KOPT-K1 (cell line): ENCODE data around the gene MC2R.
"Not testable (repeated sequence)": the region's sequence is repeated elsewhere in the genome, so short reads cannot be mapped to it uniquely, and the experiment has no call there.

Source experiments
- H3K27ac ChIP-seq: fragments of 200-600 bp; sonication (generic); 2 replicates; pipeline ENCODE4 v1.5.1; 2016; ENCODE audit warnings: antibody characterized with exemption, mild to moderate bottlenecking, low read depth, low read length; ENCODE audit not compliant: poor library complexity, severe bottlenecking
- H3K36me3 ChIP-seq: fragments of 200-600 bp; sonication (generic); 2 replicates; pipeline ENCODE4 v1.5.1; 2017; ENCODE audit warnings: antibody characterized with exemption, mild to moderate bottlenecking, low read length, moderate library complexity; ENCODE audit not compliant: insufficient read depth
- H3K9me3 ChIP-seq: fragments of 200-600 bp; sonication (generic); 2 replicates; pipeline ENCODE4 v1.5.1; 2017; ENCODE audit warnings: antibody characterized with exemption, low read length, mild to moderate bottlenecking; ENCODE audit not compliant: insufficient read depth, poor library complexity, severe bottlenecking

Gene MC2R

GRCh38 chr18:13877157-13877556 is 38.2 kb downstream of the MC2R start:
- Histone ChIP-seq H3K27ac (no peak overlapping the region), H3K36me3 (no peaks in the 10 kb centered on the region), H3K9me3 (no peaks in the 10 kb centered on the region)

- no peak overlapping the region for H3K27ac ChIP-seq
- H3K9me3 ChIP-seq = no peaks in the 10 kb centered on the region
- no peaks in the 10 kb centered on the region for H3K36me3 ChIP-seq
Observed at GRCh38 chr18:13874558-13874957, 40.8 kb downstream of the MC2R start.

GRCh38 chr18:13872932-13873331 is 42.4 kb downstream of the MC2R start:
- H3K36me3 ChIP-seq = no peaks in the 10 kb centered on the region
- no peaks in the 10 kb centered on the region for H3K9me3 ChIP-seq
- H3K27ac ChIP-seq = no peak overlapping the region

GRCh38 chr18:13872373-13872772 is 43.0 kb downstream of the MC2R start:
- H3K27ac ChIP-seq = no peak overlapping the region
- no peaks in the 10 kb centered on the region for H3K36me3 ChIP-seq
- no peaks in the 10 kb centered on the region for H3K9me3 ChIP-seq

- Histone ChIP-seq H3K9me3 (no peaks in the 10 kb centered on the region), H3K36me3 (no peaks in the 10 kb centered on the region), H3K27ac (no peak overlapping the region)
Observed at GRCh38 chr18:13871701-13872100, 43.6 kb downstream of the MC2R start.

- Histone ChIP-seq H3K36me3 (no peaks in the 10 kb centered on the region), H3K9me3 (no peaks in the 10 kb centered on the region), H3K27ac (no peak overlapping the region)
Observed at GRCh38 chr18:13868501-13869271, 46.6 kb downstream of the MC2R start.

- not testable (repeated sequence) for H3K9me3 ChIP-seq, H3K27ac ChIP-seq, H3K36me3 ChIP-seq
Observed at GRCh38 chr18:13862898-13863297, 52.4 kb downstream of the MC2R start.

GRCh38 chr18:13849791-13850190 is 65.5 kb downstream of the MC2R start:
- Histone ChIP-seq H3K27ac (no peak overlapping the region), H3K36me3 (no peaks in the 10 kb centered on the region)

GRCh38 chr18:13836559-13836958 is 78.8 kb downstream of the MC2R start:
- Histone ChIP-seq H3K9me3 (no peaks in the 10 kb centered on the region), H3K27ac (no peak overlapping the region), H3K36me3 (no peaks in the 10 kb centered on the region)

More at GRCh38 chr18:13849791-13850190, 65.5 kb downstream of the MC2R start:
- peaks cover 15% of the 10 kb centered on the region for H3K9me3 ChIP-seq

- Histone ChIP-seq H3K9me3 (no peaks in the 10 kb centered on the region), H3K36me3 (no peaks in the 10 kb centered on the region), H3K27ac (no peak overlapping the region)
Observed at GRCh38 chr18:13835202-13835601, 80.1 kb downstream of the MC2R start.

- H3K36me3 ChIP-seq = no peaks in the 10 kb centered on the region
- no peak overlapping the region for H3K27ac ChIP-seq
- no peaks in the 10 kb centered on the region for H3K9me3 ChIP-seq
Observed at GRCh38 chr18:13834496-13835015, 80.8 kb downstream of the MC2R start.
